SKM-1 treated with dmso at 0.1 percent for 144 hours (cell line): Measurements from ENCODE around the gene LRFN2.

Experiments
- DNase-seq: peaks from one replicate; lab custom pipeline; 2025; ENCODE audit not compliant: unreplicated experiment; lab: John Stamatoyannopoulos, UW

LRFN2 gene

DNA sequence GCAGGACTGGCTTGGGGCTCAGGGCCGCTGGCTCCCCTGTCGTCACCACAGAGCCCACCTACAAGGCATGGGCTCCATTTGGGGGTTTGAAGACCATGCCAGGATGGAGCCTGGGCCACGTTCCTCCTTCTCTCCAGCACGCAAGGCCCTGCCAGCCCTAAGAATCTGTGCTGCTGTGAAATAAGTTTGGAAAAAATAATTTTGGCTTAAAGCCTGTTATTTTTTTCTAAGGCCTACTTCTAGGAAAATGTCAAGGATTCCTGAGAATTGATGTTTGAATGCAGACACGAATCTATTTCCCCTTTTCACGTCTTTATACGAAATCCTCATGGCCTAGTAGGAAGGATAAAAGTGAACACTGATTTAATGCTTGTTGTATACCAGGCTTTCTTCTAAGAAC, 107.5 kb downstream of the LRFN2 start:
- no peak for DNase-seq

DNA sequence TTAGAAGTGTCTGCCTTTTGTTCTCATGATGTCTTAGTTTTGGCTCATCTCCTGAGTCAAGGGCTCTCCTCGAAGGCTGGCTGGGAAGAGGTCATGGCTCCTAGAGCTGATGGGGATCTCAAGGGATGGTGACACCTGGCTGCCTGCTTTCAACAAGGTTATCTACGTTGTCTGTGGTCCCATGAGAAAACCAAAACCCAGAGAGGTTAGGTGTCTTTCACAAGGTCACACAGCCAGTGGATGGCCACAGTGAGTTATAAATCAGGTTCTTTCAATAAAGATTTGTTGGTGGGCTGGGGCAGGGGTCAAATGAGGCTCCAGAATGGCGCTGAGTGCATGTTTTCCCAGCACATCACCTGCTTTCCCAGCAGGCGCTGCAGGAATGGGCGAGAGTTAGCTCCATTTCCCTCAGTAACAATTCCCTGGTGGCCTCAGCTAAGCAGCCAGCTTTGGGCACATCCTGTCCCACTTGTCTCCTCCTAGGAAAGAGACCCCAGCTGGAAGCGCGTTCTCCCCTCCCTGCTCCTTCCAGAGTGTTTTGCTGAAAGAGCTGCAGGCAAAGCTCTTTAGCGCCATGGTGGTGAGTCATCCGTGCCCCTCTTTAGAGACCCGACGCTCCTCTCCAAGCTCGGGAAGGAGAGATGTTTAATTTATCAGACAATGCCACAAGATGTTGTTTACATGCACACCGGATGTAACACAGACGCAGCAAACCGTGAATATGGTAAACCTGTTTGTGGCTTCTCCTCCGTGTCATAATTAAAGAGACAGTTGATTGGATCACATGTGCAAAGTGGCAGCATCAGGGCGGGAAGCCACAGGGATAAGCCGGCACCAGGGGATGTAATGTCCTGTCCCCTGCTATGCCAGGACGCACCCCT, 109.7 kb downstream of the LRFN2 start:
- DNase-seq: no peak

- DNase-seq: no peak
Measured at GRCh38 chr6:40476673-40477072, 110.5 kb downstream of the LRFN2 start.

- no peak for DNase-seq
Measured at GRCh38 chr6:40474937-40475336, 112.2 kb downstream of the LRFN2 start.

GRCh38 chr6:40473026-40473425, 114.1 kb downstream of the LRFN2 start:
- DNase-seq: no peak

DNA sequence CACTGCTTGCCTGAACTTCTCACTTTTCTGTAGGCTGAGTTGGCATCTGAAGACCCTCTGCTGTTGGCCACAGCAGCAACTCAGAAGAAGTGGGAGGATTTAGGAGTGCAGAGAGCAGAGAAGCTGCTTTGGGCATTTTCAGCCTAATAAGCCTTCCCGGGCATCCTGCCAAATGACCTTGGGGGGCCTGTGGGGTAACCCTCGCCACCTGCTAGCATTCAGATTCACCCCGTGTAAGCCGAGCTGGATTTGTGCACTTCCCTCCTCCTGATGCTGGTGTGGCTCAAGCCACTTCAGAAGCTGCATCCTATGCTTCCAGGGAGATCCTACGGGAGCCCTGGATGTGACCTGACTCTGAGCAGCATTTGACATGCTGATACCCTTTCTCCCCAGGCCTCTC, 114.8 kb downstream of the LRFN2 start:
- no peak for DNase-seq

DNA sequence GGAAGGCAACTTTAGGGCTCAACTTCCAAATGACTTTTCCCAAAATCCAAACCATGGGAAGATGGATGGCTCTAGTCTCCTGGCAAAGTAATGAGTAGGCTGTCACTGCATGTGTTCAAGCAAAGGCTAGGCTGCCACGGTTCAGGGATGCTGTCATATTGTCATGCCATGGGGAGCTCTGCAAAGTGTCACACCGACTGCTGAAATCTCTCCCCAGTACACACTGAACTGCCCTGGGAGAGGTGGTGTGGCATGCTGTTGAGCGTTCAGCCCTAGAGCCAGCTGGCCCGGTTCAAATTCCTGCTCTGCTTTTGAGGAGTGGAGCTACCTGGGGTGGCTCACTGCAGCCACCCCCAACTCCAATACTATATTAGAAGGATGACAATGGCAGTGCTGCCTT, 115.9 kb downstream of the LRFN2 start:
- DNase-seq: no peak

DNA sequence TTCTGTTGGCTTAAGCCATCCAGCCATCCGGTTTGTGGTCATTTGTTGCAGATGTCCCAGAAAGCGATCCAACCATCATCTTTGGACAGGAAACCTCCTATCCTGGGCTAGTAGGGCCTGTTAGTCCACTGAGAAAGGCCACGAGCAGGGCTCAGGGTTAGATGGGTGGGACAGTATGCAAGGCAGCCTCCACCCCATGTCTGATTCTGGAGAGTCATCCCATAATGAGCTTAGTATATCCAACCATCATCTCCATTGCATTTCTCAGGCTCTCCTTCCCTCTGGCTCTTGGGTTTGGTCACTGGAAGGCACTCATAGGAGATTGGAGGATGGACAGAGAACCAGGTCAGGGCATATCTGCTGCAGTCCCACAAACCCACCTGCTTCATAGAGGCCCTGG, 117.8 kb downstream of the LRFN2 start:
- no peak for DNase-seq

DNA sequence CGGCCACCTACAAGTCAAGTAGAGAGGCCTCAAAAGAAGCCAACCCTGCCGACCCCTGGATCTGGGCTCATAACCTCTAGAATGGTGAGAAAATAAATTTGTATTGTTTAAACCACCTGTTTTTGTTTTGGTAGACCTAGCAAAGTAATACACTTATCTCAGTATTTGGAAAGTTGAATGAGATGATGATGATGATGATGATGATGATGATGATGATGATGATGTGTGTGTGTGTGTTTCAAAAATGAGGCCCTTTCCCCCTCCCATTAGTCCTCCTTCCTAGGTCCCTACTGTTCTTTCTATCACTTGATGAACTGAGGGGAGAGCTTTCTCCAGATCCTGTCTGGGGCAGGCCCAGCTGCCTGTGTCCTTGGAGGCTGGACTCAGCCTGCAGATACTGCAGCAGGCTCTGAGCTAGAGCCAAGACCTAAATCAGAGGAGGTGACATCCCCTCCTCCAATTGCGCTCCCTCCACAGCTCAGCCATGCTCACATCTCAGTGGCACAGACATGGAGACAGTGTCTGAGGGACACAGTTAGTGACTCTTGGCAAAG, 120.1 kb downstream of the LRFN2 start:
- no peak for DNase-seq

DNA sequence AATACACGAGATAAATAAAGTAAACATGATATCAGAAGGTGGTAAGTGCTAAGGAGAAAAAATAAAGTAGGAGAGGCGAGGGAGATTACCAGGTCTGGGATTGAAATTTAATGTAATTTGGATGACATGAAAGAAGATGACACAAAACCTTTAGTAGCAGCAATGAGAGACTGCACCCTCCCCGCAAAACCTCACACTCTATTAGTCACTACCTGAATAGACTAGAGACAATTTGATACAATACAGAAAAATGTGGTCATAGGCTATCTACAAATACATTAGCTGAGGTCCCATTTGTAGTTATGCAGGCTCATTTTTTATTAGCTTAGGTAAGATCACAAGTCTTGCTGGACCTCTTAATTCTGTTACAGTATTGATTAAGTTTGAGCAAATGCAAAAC, 125.5 kb downstream of the LRFN2 start:
- no peak for DNase-seq

GRCh38 chr6:40460380-40460779, 126.8 kb downstream of the LRFN2 start:
- no peak for DNase-seq

GRCh38 chr6:40457261-40457660, 129.9 kb downstream of the LRFN2 start:
- no peak for DNase-seq

DNA sequence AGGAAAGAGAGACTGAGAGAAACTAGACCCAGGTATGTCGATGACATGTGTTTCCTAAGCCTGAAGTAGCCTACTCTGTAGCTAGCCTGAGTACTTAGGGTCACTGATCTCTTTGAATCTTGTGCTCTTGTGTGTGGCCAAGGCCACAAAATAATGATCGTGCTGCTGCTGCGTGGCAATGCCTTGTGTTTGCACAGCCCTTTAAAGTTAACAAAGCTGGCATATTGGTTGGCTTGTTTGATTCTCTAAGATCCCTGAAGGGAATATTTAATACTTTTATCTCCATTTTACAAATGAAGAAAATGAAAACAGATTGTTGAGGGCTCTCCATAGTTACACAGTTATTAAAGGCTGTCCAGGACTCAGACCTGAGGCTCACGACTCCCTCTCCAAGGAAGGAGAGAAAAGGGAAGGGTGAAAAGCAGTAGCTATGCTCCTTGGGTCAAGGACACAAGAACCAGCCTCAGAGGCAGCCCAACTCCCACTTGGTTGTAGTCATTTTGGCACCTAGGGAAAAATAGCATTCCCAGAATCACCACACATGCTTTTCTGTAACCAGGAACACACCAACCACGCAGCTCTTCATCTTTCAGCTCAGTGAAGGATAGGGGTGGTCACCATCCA, 130.7 kb downstream of the LRFN2 start:
- DNase-seq: no peak

DNA sequence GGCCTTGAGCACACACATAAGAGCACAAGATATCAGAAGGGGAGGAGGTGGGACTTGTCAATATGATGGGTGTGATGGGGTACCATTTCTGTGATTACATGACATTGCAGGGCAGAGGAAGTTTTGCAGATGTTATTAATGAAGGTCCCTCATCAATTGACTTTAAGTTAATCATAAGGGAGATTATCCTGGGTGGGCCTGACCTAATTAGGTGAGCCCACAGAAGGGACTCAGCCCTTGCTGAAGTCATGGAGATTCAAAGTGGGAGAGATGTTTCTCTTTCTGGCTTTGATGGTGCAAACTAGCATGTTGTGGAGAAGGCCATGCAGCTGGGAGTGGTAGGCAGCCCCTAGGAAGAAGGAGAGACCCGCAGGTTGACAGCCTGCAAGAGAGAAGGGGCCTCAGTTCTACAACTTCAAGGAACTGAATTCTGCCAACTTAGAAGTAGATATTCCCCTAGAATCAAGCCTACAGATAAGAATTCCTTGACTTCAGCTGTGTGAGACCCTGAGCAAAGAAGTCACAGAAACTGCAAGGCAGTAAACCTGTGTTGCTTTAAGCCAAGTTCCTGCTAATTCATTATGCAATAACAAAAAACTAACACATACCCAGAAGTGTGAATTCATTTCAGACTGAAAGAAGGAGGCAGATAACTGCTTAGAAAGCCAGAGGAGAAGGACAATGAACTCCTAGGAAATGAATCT, 131.3 kb downstream of the LRFN2 start:
- DNase-seq: no peak

- DNase-seq: no peak
Measured at GRCh38 chr6:40450483-40450882, 136.7 kb downstream of the LRFN2 start.

DNA sequence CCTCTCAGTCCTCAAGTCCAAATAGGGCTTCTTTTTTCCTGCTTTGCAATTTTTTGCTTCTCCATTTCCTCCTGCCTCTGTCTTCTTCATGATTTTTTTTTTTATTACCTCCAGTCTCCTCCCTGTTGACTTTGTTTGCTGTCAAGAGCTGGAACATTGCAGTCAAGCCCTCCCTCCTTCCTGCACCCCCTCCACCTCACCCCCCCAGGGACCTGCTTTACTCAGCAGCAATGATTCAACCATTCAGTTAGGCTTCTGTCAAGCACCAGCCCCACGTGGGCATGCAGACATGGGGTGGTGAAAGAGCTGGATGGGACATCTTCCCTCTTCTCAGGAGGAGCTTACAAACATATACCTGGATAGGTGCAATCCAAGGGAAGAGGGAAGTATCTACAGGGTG, 142.4 kb downstream of the LRFN2 start:
- no peak for DNase-seq

GRCh38 chr6:40444312-40444711, 142.9 kb downstream of the LRFN2 start:
- no peak for DNase-seq

DNA sequence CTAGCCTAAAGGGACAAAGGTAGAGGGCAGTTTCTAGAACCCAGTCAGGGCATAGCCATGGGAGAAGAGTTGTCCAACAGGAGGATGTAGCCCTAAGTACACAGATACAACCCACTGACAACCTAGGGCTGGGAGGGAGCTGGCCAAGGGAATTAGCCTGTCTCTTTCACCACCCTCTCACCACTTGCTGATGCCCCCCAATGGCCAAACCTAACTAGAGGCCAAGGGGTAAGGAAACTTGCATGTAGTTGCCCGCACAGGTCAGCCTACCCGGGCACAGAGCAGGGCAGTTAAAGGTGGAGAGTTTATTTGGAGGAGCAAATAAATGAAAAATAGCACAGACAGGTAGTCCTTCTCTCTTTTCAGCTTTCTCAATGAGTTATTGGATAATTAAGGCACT, 143.3 kb downstream of the LRFN2 start:
- DNase-seq: no peak

GRCh38 chr6:40442591-40442990, 144.6 kb downstream of the LRFN2 start:
- no peak for DNase-seq

DNA sequence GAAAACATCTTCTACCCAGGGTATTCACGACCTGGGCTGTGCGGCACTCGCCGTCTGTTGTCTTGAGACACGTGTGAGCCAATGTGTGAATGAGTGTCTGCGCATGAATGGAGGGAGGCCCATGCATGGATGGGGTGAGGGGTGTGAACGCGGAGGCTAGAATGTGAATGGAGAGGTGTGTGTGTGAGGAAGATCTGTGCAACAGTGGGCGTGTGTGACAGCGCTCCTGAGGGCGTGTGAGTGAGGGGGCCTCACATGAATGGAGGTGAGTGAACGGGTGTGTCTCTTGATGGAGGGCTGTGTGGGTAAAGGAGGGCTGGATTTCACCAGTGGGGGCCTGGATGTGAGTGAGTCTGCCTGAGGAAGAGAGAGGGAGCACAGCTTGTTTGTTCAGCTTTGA, 146.0 kb downstream of the LRFN2 start:
- DNase-seq: no peak

- no peak for DNase-seq
Measured at GRCh38 chr6:40440053-40440452, 147.1 kb downstream of the LRFN2 start.
